HG03378 (cell line): ENCODE measurements around the gene PIP4K2C.

Experiments used
- ATAC-seq: cut with Tn5 transposase; IDR thresholded peaks from one replicate; pipeline ENCODE4 v1.9.1; 2021; ENCODE audit warnings: mild to moderate bottlenecking, moderate library complexity; ENCODE audit not compliant: unreplicated experiment

The PIP4K2C gene

GRCh38 chr12:57590864-57591781 lies at the start of gene PIP4K2C:
Gene PIP4K2C, plus strand, starts transcription at chr12:57591192. Its CDS starts 98 bp downstream, at chr12:57591290.
- peak; percentile 65 for ATAC-seq

GRCh38 chr12:57541717-57542116 lies 49.3 kb upstream of the PIP4K2C start:
- no peak for ATAC-seq

GRCh38 chr12:57543581-57543980 lies 47.4 kb upstream of the PIP4K2C start:
- no peak for ATAC-seq

- ATAC-seq: no peak
These were observed 45.1 kb upstream of the PIP4K2C start for GRCh38 chr12:57545809-57546437.

- ATAC-seq: peak; percentile 99
These were observed 44.3 kb upstream of the PIP4K2C start, which contains the start of gene DCTN2 for GRCh38 chr12:57546438-57547287. Gene DCTN2, minus strand, starts transcription at chr12:57547192. Its CDS starts 129 bp downstream, at chr12:57547063.

GRCh38 chr12:57547288-57548012 lies 43.5 kb upstream of the PIP4K2C start:
- no peak for ATAC-seq

- no peak for ATAC-seq
These were observed 43.0 kb upstream of the PIP4K2C start for GRCh38 chr12:57548013-57548315.

- no peak for ATAC-seq
These were observed 42.5 kb upstream of the PIP4K2C start for GRCh38 chr12:57548488-57548887.

GRCh38 chr12:57549203-57549908 lies 41.6 kb upstream of the PIP4K2C start:
- no peak for ATAC-seq

GRCh38 chr12:57549909-57550640 lies 40.9 kb upstream of the PIP4K2C start, which contains the start of gene KIF5A:
Gene KIF5A, plus strand, starts transcription at chr12:57550044. Its CDS starts 228 bp downstream, at chr12:57550272.
- ATAC-seq: no peak

GRCh38 chr12:57550641-57551549 lies 40.1 kb upstream of the PIP4K2C start:
- no peak for ATAC-seq

GRCh38 chr12:57551637-57552305 lies 39.2 kb upstream of the PIP4K2C start:
- ATAC-seq: no peak

- no peak for ATAC-seq
These were observed 38.7 kb upstream of the PIP4K2C start for GRCh38 chr12:57552306-57552651.

GRCh38 chr12:57552835-57553313 lies 38.1 kb upstream of the PIP4K2C start:
- ATAC-seq: no peak

- no peak for ATAC-seq
These were observed 37.4 kb upstream of the PIP4K2C start for GRCh38 chr12:57553343-57554202.

GRCh38 chr12:57554453-57554852 lies 36.5 kb upstream of the PIP4K2C start:
- no peak for ATAC-seq

- no peak for ATAC-seq
These were observed 36.1 kb upstream of the PIP4K2C start for GRCh38 chr12:57554897-57555296.
